AG04450 (cell line): Measurements from ENCODE around the gene PRR15L. TPM values are rescaled to one million over a fixed set of nuclear protein-coding genes. Genes with fewer than 3 reads are reported as not detected.
A peak's percentile ranks its signal among the peaks of the same experiment; 100 is the strongest.

Experiments used
- CTCF ChIA-PET: fragments of 300-600, 350-600 bp; formaldehyde crosslinking; extraction: SDS; loops from one replicate; lab custom pipeline; 2022; ENCODE audit warnings: antibody characterized with exemption, inconsistent platforms; lab: Charles Lee
- POLR2A ChIA-PET: fragments of 350-600 bp; formaldehyde crosslinking; extraction: SDS; loops from one replicate; lab custom pipeline; 2021; ENCODE audit warnings: antibody characterized with exemption, inconsistent platforms; lab: Yijun Ruan, JAX
- DNase-seq: peaks from one replicate; pipeline ENCODE4 v3.0.0-alpha.2; 2011; ENCODE audit warnings: low read depth, low spot score
- H3K27ac ChIP-seq: one replicate; pipeline ENCODE4 v1.5.1; 2012; ENCODE audit warnings: low read depth, low read length, control low read depth
- H3K27me3 ChIP-seq: one replicate; pipeline ENCODE4 v1.6.0; 2012; ENCODE audit warnings: low read length; ENCODE audit not compliant: control insufficient read depth, insufficient read depth
- H3K4me3 ChIP-seq: 2 replicates; pipeline ENCODE4 v1.5.1; 2011; ENCODE audit warnings: mild to moderate bottlenecking, low read depth, low read length, control low read depth
- H3K9me3 ChIP-seq: 2 replicates; pipeline ENCODE4 v1.5.1; 2012; ENCODE audit warnings: low read length; ENCODE audit not compliant: control insufficient read depth, insufficient read depth
- polyA minus RNA-seq: library from RNA; depleted of rRNA, polyadenylated mRNA; stranded (reverse); fragments of >200 nt; gene quantifications from 2 replicates; pipeline ENCODE4 v1.2.3, GENCODE V29; 2011; rRNA and poly(A)+ RNA removed
- polyA plus RNA-seq: library from polyadenylated mRNA; depleted of rRNA; stranded (reverse); fragments of >200 nt; gene quantifications from 2 replicates; pipeline ENCODE4 v1.2.3, GENCODE V29; 2011; rRNA removed
- TF ChIP-seq, protein P1 (sequence below): IDR thresholded peaks from 2 replicates; pipeline ENCODE4 v1.5.1; 2011; ENCODE audit warnings: low read depth, low read length, control low read depth, inconsistent platforms

Gene PRR15L, protein sequence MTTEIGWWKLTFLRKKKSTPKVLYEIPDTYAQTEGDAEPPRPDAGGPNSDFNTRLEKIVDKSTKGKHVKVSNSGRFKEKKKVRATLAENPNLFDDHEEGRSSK
- polyA plus RNA-seq (not detected in 2 replicates), polyA minus RNA-seq (not detected in 2 replicates)

DNA sequence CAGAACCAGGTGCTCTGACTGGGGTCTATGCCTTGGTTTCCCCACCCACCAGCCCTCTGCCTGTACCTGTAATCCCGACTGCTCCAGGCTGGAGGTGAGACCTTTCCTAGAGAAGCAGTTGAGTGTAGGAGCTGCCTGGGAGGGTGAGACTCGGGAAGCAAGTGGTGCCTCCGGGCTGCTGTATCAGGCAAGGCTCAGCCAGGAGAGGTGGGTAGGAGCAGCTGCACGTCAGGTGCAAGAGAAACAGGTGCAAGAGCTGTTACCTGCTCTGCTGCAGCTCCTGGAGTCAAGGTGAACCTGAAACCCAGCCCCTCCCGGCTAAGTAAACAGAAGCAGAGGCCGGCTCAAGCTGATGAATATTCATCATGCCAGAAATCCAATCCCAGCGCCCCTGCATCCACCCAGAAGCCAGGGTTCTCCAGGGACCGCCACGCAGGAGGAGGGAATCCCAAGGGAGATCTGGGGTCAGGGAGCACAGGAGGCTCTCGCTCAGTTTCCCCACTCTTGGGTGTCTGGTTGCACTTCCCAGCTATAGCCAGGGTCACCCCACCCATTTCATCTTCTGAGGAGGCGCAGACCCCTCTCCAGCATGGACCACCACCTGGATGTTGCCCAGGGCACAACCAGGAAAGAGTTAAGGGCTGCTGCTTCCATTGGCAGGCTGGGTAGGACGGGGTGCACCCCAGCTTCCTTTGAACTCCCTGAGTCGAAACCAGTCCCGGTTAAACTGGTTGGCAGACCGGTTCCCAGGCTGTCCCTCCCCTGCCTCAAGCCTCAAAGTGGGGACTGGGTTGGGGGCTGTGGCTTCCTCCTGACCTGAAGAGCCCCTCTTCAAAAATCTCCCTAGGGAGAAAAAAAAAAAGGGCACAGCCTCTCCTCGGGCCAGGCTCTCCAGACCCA is at the start of gene PRR15L:
PRR15L (minus strand) TSS at position 293 of the 900 bp plus-strand sequence. CDS start 4,649 bp downstream, outside the sequence.
- H3K9me3 ChIP-seq = no peaks in the 10 kb centered on the region
- peaks cover 9% of the 10 kb centered on the region for H3K27me3 ChIP-seq
- ChIA-PET CTCF (interaction anchor here (0.7 to 4.9 kb wide), 4 partner anchors 9 to 20 kb away, joined by 3 to 32 read pairs (median 4); partner anchors contain the start of gene CDK5RAP3), POLR2A (interaction anchor here (0.5 kb wide), 1 partner anchor 11 kb away, joined by 5 read pairs; no protein-coding TSS in a partner anchor)
- no peak within 1 kb of the TSS for H3K27ac ChIP-seq
- no peak within 1 kb of the TSS for H3K4me3 ChIP-seq
- TF ChIP-seq, protein P1, sequence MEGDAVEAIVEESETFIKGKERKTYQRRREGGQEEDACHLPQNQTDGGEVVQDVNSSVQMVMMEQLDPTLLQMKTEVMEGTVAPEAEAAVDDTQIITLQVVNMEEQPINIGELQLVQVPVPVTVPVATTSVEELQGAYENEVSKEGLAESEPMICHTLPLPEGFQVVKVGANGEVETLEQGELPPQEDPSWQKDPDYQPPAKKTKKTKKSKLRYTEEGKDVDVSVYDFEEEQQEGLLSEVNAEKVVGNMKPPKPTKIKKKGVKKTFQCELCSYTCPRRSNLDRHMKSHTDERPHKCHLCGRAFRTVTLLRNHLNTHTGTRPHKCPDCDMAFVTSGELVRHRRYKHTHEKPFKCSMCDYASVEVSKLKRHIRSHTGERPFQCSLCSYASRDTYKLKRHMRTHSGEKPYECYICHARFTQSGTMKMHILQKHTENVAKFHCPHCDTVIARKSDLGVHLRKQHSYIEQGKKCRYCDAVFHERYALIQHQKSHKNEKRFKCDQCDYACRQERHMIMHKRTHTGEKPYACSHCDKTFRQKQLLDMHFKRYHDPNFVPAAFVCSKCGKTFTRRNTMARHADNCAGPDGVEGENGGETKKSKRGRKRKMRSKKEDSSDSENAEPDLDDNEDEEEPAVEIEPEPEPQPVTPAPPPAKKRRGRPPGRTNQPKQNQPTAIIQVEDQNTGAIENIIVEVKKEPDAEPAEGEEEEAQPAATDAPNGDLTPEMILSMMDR = no peak
- no peak for DNase-seq

DNA sequence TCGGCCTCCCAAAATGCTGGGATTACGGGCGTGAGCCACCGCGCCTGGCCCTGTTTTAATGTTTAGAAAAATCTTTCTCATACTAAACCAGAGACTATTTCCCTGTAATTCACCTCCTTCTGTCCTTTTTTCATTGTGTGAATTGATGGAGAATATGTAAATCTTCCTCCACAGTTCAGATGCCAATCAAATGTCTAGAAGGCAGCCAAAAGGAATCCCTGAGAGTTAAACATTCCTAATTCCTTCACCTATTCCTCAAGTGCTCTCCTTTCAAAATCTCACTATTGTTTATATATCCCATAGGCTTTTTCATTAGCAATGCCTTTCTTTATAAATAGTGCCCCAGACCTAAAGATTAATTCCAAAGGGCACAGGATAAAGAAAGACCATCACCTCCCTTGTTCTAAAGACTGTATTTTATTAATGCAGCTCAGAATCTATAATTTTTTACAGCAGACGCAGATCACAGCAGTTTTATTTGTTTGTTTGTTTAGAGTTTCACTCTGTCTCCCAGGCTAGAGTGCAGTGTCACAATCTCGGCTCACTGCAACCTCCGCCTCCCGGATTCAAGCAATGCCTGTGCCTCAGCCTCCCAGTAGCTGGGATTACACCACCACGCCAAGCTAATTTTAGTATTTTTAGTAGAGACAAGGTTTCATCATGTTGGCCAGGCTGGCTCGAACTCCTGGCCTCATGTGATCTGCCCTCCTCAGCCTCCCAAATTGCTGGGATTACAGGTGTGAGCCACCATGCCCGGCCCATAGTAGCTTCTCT is 49.4 kb upstream of the PRR15L start:
- CTCF ChIA-PET = interaction anchor here (0.9 to 1.9 kb wide), 4 partner anchors 11 to 60 kb away, joined by 4 to 8 read pairs (median 4); partner anchors contain the start of gene CDK5RAP3
- TF ChIP-seq, protein P1 = no peak
- Histone ChIP-seq H3K27me3 (no peaks in the 10 kb centered on the region), H3K27ac (no peak overlapping the region), H3K9me3 (no peaks in the 10 kb centered on the region; the same call in 1 of the 2 replicates), H3K4me3 (no peak overlapping the region)
- POLR2A ChIA-PET = no interaction called here
- DNase-seq = no peak

DNA sequence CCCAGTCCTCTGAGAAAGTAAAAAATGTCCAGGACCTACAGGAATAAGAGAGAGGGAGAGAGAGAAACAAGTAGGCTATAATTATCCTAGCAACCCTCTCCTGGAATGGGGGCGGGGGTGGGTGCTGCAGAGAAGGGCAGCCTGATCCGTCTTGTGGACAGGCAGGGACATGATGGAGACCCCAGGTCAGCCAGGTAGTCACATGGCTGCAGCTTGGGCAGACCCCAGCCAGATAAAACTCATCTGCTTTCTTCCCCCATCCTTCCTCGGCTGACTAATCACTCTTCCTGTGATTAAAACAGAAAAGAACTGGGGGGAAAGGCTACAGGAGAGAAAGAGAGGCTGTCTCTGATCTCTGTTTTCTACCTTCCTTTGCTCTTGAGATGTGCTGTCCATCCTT is 47.3 kb upstream of the PRR15L start:
- Histone ChIP-seq H3K9me3 (no peaks in the 10 kb centered on the region; the same call in 1 of the 2 replicates), H3K27me3 (no peaks in the 10 kb centered on the region), H3K4me3 (no peak overlapping the region), H3K27ac (peak overlapping the region; percentile 21)
- no peak for DNase-seq
- CTCF ChIA-PET = interaction anchor here (0.6 to 2.6 kb wide), 2 partner anchors 27 to 35 kb away, joined by 3 to 16 read pairs; no protein-coding TSS in a partner anchor
- TF ChIP-seq, protein P1 = no peak
- POLR2A ChIA-PET = interaction anchor here (0.7 kb wide), 2 partner anchors 43 to 109 kb away, joined by 3 to 6 read pairs; partner anchors contain the start of genes NFE2L1 and SP2

DNA sequence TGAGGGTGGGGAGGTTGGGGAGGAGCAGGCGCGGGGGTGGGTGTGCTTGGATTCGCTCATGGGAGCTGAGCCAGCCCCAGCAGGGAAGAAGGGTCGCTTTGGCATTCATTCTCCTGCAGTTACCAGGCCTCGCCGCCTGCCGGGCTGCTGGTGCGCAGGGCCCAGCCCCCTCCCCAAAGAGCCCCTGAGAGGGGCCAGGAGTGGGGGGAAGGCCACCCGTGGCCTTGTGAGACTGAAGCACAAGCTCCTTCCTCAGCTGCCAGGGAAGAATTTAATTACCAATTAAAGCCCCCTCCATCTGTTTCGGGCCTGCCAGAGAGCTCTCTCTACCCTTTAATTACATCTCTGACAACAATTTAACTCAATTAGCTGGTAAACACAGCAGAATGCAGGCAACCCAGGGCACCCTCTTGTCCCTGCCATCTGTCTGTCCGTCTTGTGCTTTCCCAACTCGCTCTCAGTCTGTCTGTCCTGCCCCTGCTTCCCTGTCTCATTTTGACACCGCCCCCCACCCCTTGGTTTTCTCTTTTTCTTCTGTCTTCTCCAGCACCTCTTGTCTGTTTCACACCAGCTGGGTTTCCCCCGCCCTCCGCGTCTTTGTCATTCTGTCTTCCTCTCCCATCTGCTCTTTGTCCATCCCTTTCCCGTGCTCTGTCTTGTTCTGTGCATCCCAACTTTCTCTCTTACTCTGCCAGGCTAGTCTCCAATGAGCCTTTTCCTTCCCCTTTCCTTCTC is 45.9 kb upstream of the PRR15L start:
- no peak overlapping the region for H3K4me3 ChIP-seq
- TF ChIP-seq, protein P1 = no peak
- ChIA-PET POLR2A (interaction anchor here (1.0 to 2.1 kb wide), 2 partner anchors 33 to 36 kb away, joined by 3 to 9 read pairs; partner anchors contain the start of gene CDK5RAP3), CTCF (interaction anchor here (1.1 to 2.6 kb wide), 3 partner anchors 15 to 33 kb away, joined by 3 to 16 read pairs (median 10); partner anchors contain the start of gene CDK5RAP3)
- peak overlapping the region; percentile 89 for H3K27ac ChIP-seq
- no peaks in the 10 kb centered on the region for H3K27me3 ChIP-seq
- no peaks in the 10 kb centered on the region; the same call in 1 of the 2 replicates for H3K9me3 ChIP-seq
- no peak for DNase-seq
